ENCODE results near the gene BEAN1. TPM values are rescaled to one million over a fixed set of nuclear protein-coding genes. Genes with fewer than 3 reads are reported as not detected.

BEAN1 gene
- total RNA-seq (2022; extraction: Qiagen RNA extraction), result 5.0 to 6.7 TPM (median 5.7 TPM) in 5 replicates

DNA sequence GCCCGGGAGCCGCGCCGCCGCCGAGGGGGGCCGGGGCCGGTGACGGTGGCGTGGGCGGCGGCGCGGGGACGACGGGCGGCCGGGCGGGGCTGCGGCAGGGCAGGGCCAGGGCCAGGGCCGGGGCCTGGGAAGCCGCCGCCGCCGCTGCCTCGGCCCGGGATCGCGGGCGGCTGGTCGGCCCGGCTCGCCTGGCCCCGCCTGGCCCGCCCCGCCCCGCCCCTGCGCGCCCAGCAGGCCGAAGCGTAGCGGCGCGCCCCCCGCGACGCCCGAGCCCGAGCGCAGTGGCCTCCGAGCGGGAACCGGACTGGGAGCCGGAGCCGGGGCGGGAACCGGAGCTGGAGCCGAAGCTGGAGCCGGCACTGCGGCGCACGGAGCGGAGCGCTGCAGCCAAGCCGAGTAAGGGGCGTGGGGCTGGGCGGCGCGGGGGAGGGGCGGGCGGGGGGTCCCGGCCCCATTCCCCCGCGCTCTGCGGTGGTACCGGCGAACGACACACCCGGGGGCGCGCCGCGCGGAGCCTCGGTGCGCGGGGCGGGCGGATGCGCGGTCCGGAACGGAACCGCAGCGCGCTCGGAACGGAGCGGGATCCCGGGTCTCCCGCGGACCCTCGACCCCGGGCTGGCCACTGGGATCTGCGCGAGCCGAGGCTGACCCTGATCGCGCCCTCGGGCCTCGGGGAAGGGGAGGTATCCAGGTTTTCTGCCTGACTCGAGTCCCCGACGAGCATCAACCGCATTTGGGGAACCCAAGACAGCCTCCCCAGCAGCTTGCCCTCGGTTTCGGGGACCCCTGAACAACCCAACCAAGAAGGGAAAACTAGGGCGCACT, at the start of gene BEAN1:
TSS of gene BEAN1 (plus strand) at position 260 of the 825 bp plus-strand sequence. CDS start 10,382 bp downstream, outside the sequence.

Other genes starting within 250 kb of the BEAN1 start
- gene CDH5, start 60.6 kb upstream of the BEAN1 start, total RNA-seq (2022; extraction: Qiagen RNA extraction), result 0.15 to 0.23 TPM (median 0.17 TPM) in 5 replicates
- gene TK2, start 122.8 kb downstream of the BEAN1 start, total RNA-seq (2022; extraction: Qiagen RNA extraction), result 17.7 to 21.1 TPM (median 18.7 TPM) in 5 replicates
- gene CKLF, start 125.3 kb downstream of the BEAN1 start, total RNA-seq (2022; extraction: Qiagen RNA extraction), result 61.7 to 67.5 TPM (median 65.4 TPM) in 5 replicates
- gene CMTM1, start 139.1 kb downstream of the BEAN1 start, total RNA-seq (2022; extraction: Qiagen RNA extraction), result 1.1 to 1.6 TPM (median 1.5 TPM) in 5 replicates
- not detected in 5 replicates for gene CMTM2, start 152.2 kb downstream of the BEAN1 start, total RNA-seq (2022; extraction: Qiagen RNA extraction)
- 98.3 to 109 TPM (median 103 TPM) in 5 replicates for gene CMTM3, start 177.4 kb downstream of the BEAN1 start, total RNA-seq (2022; extraction: Qiagen RNA extraction)